HEK293 (cell line): ENCODE data around the gene DYNC2I2.

Experiments
- GFI1B ChIP-seq: fragments of 450-650 bp; formaldehyde crosslinking; IDR thresholded peaks from 2 replicates; pipeline ENCODE4 v1.5.1; 2016; ENCODE audit warnings: missing biosample characterization, missing genetic modification characterization
- SALL2 ChIP-seq: fragments of 450-650 bp; formaldehyde crosslinking; IDR thresholded peaks from 2 replicates; pipeline ENCODE4 v1.5.0; 2017; ENCODE audit warnings: missing biosample characterization, mild to moderate bottlenecking, missing genetic modification characterization, borderline replicate concordance
- SP3 ChIP-seq: fragments of 450-650 bp; formaldehyde crosslinking; IDR thresholded peaks from 2 replicates; pipeline ENCODE4 v1.5.1; 2016; ENCODE audit warnings: missing biosample characterization, missing genetic modification characterization
- YY2 ChIP-seq: fragments of 450-650 bp; formaldehyde crosslinking; IDR thresholded peaks from 2 replicates; pipeline ENCODE4 v1.5.1; 2016; ENCODE audit warnings: missing biosample characterization, missing genetic modification characterization
- ZBTB21 ChIP-seq: fragments of 450-650 bp; formaldehyde crosslinking; IDR thresholded peaks from 2 replicates; pipeline ENCODE4 v1.5.1; 2017; ENCODE audit warnings: missing biosample characterization, missing genetic modification characterization
- ZBTB7A ChIP-seq: fragments of 450-650 bp; formaldehyde crosslinking; IDR thresholded peaks from 2 replicates; pipeline ENCODE4 v1.5.1; 2016; ENCODE audit warnings: low read depth, missing biosample characterization, missing genetic modification characterization
- ZFHX2 ChIP-seq: fragments of 450-650 bp; formaldehyde crosslinking; conservative IDR thresholded peaks from 2 replicates; pipeline ENCODE4 v1.5.1; 2016; ENCODE audit warnings: missing biosample characterization, missing genetic modification characterization
- ZFP41 ChIP-seq: fragments of 450-650 bp; formaldehyde crosslinking; IDR thresholded peaks from 2 replicates; pipeline ENCODE4 v1.5.1; 2016; ENCODE audit warnings: missing biosample characterization, missing genetic modification characterization, borderline replicate concordance
- ZIC2 ChIP-seq: fragments of 450-650 bp; formaldehyde crosslinking; IDR thresholded peaks from 2 replicates; pipeline ENCODE4 v1.5.1; 2016; ENCODE audit warnings: missing biosample characterization, missing genetic modification characterization
- ZNF157 ChIP-seq: fragments of 450-650 bp; formaldehyde crosslinking; IDR thresholded peaks from 2 replicates; pipeline ENCODE4 v1.5.1; 2016; ENCODE audit warnings: missing biosample characterization, missing genetic modification characterization
- ZNF248 ChIP-seq: fragments of 450-650 bp; formaldehyde crosslinking; IDR thresholded peaks from 2 replicates; pipeline ENCODE4 v1.5.1; 2017; ENCODE audit warnings: missing biosample characterization, missing genetic modification characterization
- ZNF335 ChIP-seq: fragments of 450-650 bp; formaldehyde crosslinking; conservative IDR thresholded peaks from 2 replicates; pipeline ENCODE4 v1.5.1; 2016; ENCODE audit warnings: missing biosample characterization, missing genetic modification characterization
- ZNF544 ChIP-seq: fragments of 450-650 bp; formaldehyde crosslinking; IDR thresholded peaks from 2 replicates; pipeline ENCODE4 v1.5.0; 2017; ENCODE audit warnings: missing biosample characterization, missing genetic modification characterization
- ZNF555 ChIP-seq: fragments of 450-650 bp; formaldehyde crosslinking; conservative IDR thresholded peaks from 2 replicates; pipeline ENCODE4 v1.5.1; 2017; ENCODE audit warnings: missing biosample characterization, mild to moderate bottlenecking, missing genetic modification characterization, inconsistent platforms
- ZNF600 ChIP-seq: fragments of 450-650 bp; formaldehyde crosslinking; IDR thresholded peaks from 2 replicates; pipeline ENCODE4 v1.5.1; 2016; ENCODE audit warnings: missing biosample characterization, missing genetic modification characterization
- ZNF707 ChIP-seq: fragments of 450-650 bp; formaldehyde crosslinking; IDR thresholded peaks from 2 replicates; pipeline ENCODE4 v1.5.1; 2016; ENCODE audit warnings: missing biosample characterization, missing genetic modification characterization
- ZNF768 ChIP-seq: fragments of 450-650 bp; formaldehyde crosslinking; IDR thresholded peaks from 2 replicates; pipeline ENCODE4 v1.5.1; 2018; ENCODE audit warnings: missing biosample characterization, mild to moderate bottlenecking, missing genetic modification characterization
- TF ChIP-seq, protein P1 (sequence below): fragments of 450-650 bp; formaldehyde crosslinking; IDR thresholded peaks from 2 replicates; pipeline ENCODE4 v1.5.1; 2017; ENCODE audit warnings: missing biosample characterization, mild to moderate bottlenecking, missing genetic modification characterization, moderate library complexity
- TF ChIP-seq, protein P2 (sequence below): fragments of 450-650 bp; formaldehyde crosslinking; IDR thresholded peaks from 2 replicates; pipeline ENCODE4 v1.5.1; 2016; ENCODE audit warnings: missing biosample characterization, missing genetic modification characterization
- TF ChIP-seq, protein P3 (sequence below): fragments of 450-650 bp; formaldehyde crosslinking; IDR thresholded peaks from 2 replicates; pipeline ENCODE4 v1.5.1; 2016; ENCODE audit warnings: missing biosample characterization, missing genetic modification characterization
- TF ChIP-seq, protein P4 (sequence below): fragments of 450-650 bp; formaldehyde crosslinking; IDR thresholded peaks from 2 replicates; pipeline ENCODE4 v1.5.1; 2016; ENCODE audit warnings: missing biosample characterization, missing genetic modification characterization

DYNC2I2 gene

DNA sequence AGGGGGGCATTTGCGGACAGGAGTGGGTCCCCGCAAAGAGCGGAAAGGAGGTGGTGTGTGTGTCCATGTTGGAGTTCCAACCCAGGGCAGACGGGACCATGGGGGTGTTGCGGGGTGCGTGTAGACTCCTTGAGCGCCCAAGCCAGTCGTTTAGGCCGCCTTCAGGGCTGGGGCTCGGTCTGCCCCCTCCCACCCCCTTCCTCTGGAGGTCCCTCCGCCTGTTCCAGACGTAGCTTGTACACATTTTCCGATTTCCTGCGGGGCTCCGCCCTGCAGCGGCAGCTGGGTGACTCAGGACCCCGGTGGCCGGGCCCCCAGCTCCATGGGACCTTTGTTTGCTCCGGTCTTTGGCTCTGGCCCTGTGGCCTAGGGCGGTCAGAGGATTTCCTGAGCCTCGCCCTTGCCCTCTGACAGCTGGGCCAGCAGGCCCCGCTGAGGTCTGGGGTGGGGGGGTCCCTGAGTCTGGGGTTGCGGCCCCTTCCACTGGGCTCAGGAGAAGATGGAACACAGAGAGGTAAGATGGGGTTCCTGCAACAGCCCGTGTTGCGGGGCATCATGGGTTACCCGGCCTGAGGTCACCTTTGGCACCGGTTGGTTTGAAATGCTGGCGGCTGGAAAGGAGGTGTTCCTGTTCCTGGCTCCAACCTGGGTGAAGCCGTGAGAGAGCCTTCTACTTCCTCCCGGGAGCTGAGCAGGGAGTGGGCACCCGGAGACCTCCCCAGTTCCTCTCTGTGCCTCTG is 47.1 kb upstream of the DYNC2I2 start (continued):
- 0 out of 2 replicates have a peak, but pooled peaks have one; percentile 4 for TF ChIP-seq ZFHX2 (tag by site-specific recombination)
- no peak for TF ChIP-seq ZNF707 (tag by site-specific recombination)
- no peak for TF ChIP-seq ZNF555 (tag by site-specific recombination)
- TF ChIP-seq ZNF335 (tag by site-specific recombination), result no peak
- TF ChIP-seq ZNF248, result no peak
- 0 out of 2 replicates have a peak, but pooled peaks have one; percentile 4 for TF ChIP-seq GFI1B (tag by site-specific recombination)
- TF ChIP-seq SALL2 (tag by site-specific recombination), result no peak
- 0 out of 2 replicates have a peak, but pooled peaks have one; percentile 32 for TF ChIP-seq SP3 (tag by site-specific recombination)
- 0 out of 2 replicates have a peak, but pooled peaks have one; percentile 4 for TF ChIP-seq YY2
- no peak for TF ChIP-seq ZBTB21
- no peak for TF ChIP-seq ZNF157 (tag by site-specific recombination)
- TF ChIP-seq, protein P1, sequence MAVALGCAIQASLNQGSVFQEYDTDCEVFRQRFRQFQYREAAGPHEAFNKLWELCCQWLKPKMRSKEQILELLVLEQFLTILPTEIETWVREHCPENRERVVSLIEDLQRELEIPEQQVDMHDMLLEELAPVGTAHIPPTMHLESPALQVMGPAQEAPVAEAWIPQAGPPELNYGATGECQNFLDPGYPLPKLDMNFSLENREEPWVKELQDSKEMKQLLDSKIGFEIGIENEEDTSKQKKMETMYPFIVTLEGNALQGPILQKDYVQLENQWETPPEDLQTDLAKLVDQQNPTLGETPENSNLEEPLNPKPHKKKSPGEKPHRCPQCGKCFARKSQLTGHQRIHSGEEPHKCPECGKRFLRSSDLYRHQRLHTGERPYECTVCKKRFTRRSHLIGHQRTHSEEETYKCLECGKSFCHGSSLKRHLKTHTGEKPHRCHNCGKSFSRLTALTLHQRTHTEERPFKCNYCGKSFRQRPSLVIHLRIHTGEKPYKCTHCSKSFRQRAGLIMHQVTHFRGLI (tag by site-specific recombination), result peak; percentile 70
- no peak for TF ChIP-seq ZBTB7A (tag by site-specific recombination)
- TF ChIP-seq ZNF600, result 0 out of 2 replicates have a peak, but pooled peaks have one; percentile 5
- no peak for TF ChIP-seq ZFP41 (tag by site-specific recombination)
- TF ChIP-seq, protein P2, sequence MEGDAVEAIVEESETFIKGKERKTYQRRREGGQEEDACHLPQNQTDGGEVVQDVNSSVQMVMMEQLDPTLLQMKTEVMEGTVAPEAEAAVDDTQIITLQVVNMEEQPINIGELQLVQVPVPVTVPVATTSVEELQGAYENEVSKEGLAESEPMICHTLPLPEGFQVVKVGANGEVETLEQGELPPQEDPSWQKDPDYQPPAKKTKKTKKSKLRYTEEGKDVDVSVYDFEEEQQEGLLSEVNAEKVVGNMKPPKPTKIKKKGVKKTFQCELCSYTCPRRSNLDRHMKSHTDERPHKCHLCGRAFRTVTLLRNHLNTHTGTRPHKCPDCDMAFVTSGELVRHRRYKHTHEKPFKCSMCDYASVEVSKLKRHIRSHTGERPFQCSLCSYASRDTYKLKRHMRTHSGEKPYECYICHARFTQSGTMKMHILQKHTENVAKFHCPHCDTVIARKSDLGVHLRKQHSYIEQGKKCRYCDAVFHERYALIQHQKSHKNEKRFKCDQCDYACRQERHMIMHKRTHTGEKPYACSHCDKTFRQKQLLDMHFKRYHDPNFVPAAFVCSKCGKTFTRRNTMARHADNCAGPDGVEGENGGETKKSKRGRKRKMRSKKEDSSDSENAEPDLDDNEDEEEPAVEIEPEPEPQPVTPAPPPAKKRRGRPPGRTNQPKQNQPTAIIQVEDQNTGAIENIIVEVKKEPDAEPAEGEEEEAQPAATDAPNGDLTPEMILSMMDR, result no peak; the same call in 1 of the 2 replicates
- no peak for TF ChIP-seq ZNF544 (tag by site-specific recombination)
- TF ChIP-seq, protein P3, sequence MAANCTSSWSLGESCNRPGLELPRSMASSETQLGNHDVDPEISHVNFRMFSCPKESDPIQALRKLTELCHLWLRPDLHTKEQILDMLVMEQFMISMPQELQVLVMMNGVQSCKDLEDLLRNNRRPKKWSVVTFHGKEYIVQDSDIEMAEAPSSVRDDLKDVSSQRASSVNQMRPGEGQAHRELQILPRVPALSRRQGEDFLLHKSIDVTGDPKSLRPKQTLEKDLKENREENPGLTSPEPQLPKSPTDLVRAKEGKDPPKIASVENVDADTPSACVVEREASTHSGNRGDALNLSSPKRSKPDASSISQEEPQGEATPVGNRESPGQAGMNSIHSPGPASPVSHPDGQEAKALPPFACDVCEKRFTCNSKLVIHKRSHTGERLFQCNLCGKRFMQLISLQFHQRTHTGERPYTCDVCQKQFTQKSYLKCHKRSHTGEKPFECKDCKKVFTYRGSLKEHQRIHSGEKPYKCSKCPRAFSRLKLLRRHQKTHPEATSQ, result no peak
- no peak for TF ChIP-seq ZNF768 (tag by site-specific recombination)
- TF ChIP-seq, protein P4, sequence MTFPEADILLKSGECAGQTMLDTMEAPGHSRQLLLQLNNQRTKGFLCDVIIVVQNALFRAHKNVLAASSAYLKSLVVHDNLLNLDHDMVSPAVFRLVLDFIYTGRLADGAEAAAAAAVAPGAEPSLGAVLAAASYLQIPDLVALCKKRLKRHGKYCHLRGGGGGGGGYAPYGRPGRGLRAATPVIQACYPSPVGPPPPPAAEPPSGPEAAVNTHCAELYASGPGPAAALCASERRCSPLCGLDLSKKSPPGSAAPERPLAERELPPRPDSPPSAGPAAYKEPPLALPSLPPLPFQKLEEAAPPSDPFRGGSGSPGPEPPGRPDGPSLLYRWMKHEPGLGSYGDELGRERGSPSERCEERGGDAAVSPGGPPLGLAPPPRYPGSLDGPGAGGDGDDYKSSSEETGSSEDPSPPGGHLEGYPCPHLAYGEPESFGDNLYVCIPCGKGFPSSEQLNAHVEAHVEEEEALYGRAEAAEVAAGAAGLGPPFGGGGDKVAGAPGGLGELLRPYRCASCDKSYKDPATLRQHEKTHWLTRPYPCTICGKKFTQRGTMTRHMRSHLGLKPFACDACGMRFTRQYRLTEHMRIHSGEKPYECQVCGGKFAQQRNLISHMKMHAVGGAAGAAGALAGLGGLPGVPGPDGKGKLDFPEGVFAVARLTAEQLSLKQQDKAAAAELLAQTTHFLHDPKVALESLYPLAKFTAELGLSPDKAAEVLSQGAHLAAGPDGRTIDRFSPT (tag by site-specific recombination), result no peak
- TF ChIP-seq ZIC2 (tag by site-specific recombination), result no peak
